Keratinocyte (primary cell): ENCODE data around the gene NT5C1A.

Experiments used
- CTCF ChIP-seq, 3 experiments: IDR thresholded peaks in 1 of 3; conservative IDR thresholded peaks in 1 of 3; optimal IDR thresholded peaks in 1 of 3; 2 replicates in 2 of 3; 3 replicates in 1 of 3; pipeline versions ENCODE3 to v1.5.1; 2011; ENCODE audit warnings: low read length in 3 of 3, mild to moderate bottlenecking in 3 of 3, moderate library complexity in 2 of 3, control low read depth in 1 of 3, inconsistent platforms in 1 of 3; ENCODE audit not compliant: insufficient read depth in 2 of 3; ENCODE audit errors: extremely low read depth in 1 of 3
- EZH2 ChIP-seq: IDR thresholded peaks from one replicate; pipeline ENCODE4 v1.6.1; 2012; ENCODE audit warnings: inconsistent platforms, mild to moderate bottlenecking, low read length, moderate library complexity

GRCh38 chr1:39707506-39707905, 35.6 kb upstream of the NT5C1A start:
- TF ChIP-seq CTCF (optimal IDR thresholded peaks at IDR 0.05 in 1 of 3, IDR thresholded peaks at IDR 0.05 in 1 of 3, conservative IDR thresholded peaks at IDR 0.05 in 1 of 3; ENCODE audit: extremely low read depth in 1 of 3, insufficient read depth in 2 of 3, low read length in 3 of 3) (no peak), EZH2 (no peak)
